HG03135 (cell line): Measurements from ENCODE around the gene MAP3K12.

Experiments used
- ATAC-seq: cut with Tn5 transposase; IDR thresholded peaks from one replicate; pipeline ENCODE4 v1.9.1; 2021; ENCODE audit warnings: mild to moderate bottlenecking, moderate library complexity; ENCODE audit not compliant: unreplicated experiment

Gene MAP3K12

DNA sequence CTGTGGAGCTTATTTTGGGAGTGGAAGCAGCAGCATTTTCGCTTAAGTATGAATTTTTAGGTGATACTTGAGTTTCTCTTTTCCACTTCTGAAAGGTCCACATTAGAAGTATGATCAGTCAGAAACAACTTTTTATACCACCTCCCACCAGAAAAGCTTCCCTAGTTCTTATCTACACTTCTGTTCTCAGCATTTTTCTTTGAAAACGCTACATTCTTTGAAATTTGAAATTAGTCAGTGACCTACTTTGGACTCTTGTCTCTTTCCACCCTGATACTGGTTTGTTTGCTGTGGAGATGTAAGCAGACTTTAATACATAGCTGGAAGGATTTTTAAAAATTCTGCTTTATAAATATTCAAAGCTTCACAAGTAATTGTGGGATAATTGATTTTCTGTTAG lies 25.2 kb downstream of the MAP3K12 start:
- no peak for ATAC-seq

DNA sequence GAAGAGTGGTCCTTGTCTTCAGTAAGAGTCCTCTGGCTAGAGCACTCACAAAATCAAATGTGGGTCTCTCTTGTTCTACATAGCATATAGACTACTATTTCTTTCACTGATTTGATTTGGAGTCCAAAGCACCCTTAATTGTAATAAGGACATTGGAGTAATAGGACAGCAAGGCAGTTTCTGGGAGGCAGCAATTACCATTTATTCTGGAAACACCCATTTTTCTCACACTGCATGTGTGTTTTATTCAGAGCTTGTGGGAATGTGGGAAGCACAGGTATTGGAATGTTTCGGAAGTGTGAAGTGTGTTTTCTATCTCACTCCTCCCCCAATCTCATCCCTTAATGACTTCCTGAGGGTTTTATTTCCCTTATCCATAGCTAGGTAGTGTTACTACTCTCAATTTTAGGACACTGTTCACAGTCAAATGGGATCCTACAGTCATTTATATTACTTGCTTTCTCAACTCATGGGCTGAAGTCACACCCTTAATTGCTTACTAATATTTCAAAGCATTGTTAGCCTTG lies 27.1 kb downstream of the MAP3K12 start:
- no peak for ATAC-seq

DNA sequence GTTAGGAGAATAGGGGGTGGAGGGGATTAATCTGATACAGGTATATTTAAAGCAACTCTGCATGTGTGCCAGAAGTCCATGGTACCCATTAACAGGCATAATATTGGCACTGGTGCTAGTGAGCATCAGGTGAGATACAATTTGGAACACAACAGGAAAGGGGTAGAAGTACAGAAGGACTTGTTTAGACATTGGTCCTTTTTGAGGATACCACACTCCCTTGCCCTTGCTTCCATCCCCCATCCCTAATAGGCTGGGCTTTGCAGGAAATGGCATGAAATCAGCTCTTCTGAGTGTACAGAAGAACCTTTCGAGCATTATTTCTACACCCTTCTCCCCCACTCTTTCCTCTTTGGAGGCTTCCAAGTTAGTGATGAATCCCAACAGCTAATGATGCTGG lies 31.0 kb downstream of the MAP3K12 start:
- ATAC-seq: no peak

DNA sequence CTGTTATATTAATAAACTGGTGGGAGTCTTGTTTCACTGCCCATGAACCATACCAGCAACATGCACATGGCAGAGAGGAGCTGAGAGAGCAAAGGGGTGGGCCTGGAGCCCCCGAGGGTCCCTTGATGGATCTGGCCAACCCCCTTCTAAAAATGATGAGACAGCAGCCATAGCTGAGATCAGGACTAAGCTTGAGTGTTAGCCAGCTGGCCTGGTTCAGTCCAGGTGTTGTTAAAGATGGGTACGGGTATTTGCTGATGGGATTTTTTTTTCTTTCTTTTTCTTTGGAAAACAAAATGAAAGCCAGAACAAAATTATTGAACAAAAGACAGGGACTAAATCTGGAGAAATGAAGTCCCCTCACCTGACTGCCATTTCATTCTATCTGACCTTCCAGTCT lies 31.4 kb downstream of the MAP3K12 start:
- ATAC-seq: no peak

DNA sequence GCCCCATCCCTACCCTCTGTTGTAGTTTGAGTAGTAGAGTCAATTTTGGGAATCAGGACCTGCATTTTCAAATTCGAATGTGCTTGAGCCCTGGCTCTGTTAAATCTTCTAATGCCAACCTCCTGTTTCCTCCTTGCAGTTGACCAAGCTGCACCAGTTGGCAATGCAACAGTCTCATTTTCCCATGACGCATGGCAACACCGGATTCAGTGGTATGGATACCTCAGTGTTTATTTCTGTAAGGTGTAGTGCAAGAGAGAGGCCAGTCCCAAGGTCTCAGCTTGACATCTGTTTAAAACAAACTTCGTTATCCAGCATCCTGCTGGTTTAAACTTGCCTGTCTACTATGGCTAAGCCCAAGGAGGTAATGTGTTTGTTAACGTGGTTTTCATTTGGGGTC lies 32.2 kb downstream of the MAP3K12 start:
- no peak for ATAC-seq

DNA sequence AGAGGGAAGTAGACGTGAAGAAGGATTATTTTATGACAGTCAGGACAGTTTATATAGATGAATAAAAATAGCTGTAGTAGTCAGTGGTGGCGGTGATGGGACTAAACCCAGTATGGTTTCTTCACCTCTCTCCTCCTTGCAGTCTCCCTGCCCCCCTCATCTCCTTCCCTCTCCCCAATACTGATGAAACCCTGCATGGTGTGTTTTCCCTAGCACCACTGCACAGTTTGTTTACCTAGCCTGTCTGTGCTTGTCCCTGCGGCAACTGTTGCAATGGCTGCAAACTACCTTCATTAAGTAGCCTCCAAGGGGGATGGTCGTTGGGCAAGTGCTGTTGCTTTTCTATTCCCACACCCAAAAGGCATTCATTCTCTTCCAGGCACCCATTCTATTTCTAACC lies 32.6 kb downstream of the MAP3K12 start:
- no peak for ATAC-seq

DNA sequence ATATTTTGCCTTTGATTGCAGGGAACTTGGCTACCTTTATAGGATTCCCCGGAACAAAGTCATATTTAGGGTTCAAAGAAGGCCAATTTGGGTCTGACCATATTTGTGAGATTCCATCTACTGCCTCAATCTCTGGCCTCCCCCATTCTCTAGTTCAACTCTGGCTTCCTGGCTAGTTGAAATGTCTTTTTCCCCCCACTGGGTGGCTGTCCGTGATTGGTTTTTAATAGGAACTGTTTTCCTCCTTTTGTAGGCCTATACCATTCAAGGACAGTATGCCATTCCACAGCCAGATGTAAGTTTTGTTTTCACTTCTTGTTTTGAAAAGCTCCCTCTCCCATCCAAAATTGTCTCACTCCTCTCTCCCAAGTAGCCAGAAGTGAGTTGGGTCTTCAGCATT lies 33.6 kb downstream of the MAP3K12 start:
- ATAC-seq: no peak

DNA sequence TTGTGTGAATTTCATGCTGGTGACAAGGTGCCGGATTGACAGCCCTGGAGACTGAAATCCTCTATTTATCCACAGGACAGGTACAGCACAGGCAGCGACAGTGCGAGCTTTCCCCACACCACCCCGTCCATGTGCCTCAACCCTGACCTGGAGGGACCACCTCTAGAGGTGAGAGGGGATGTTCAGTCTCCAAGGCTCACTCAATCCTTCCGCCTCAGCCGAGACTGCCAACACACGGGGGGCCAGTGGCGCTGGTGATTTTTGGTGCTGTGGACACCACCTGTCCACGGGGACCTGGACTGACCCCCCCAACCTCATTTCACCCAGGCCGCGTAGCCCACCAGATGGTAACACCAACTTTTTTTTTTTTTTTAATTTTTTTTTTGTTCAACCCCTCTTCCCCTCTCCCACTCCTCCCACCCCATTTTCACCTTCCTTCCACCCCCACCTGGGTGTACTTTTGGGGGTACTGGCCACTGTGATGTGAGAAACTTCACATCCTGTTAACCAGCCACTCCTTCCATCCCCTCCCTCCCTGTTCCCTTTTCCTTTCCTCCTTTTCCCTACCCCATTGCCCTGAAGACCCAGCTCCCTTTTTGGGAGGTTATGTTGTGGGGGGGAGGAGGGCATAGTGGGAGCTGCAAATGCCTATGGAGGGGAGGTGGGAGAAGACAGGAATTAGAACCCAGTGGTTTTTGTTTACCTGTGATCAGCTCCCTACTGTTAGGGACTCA lies 34.4 kb downstream of the MAP3K12 start:
- no peak for ATAC-seq

DNA sequence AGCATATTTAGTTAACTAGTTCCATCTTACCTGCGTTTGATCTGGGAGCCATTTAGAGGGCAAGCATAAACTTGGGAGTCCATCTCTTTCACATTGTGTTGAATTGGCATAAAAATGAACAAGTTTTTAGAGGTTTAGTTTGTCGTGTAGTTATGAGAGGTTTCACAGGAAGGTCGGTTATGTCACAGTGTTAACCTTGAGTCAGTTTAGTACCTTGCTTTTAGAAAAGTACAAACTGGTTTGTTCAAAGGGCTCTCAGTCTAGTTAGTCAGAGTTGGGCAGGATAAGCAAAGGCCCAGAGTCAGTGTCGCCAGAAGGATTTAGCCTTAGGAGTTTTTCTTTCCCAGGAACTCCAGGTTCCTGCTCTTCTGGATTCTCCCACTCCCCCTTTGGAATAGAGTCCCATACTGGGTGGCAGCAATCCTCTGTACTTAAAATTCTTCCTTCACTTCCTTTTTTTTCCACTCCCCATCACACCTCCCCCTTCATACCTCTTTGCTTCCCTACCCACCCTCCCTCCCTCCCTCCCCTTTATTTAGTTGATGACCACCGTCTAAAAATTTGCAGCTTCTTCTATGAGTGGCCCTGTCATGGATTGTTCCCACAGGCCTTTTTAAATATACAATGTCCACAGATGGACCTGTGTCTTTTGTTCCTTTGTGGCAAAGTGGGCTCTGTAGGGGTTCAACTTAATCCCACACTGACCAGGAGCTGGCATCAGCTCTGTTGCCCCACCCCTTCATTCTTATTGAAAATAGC lies 35.3 kb downstream of the MAP3K12 start:
- no peak for ATAC-seq

DNA sequence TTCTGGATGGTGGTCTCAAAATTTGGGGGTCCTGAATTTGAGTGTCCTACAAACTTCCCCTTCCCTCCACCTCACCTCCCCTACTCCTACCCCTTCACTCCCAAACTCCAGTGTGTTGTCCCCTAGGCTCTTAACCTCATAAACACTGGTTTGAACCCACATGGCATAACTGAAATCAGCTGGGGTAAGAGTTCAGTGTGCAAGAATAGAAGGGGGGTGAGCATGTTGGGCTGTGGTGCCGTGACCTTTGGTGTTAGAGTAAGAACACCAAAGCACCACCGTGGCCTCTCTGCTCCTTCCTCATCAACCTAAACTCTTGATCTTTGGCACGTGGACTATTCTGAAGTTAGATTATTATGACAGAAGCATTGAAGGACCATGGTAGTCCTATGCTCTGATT lies 36.3 kb downstream of the MAP3K12 start:
- no peak for ATAC-seq

DNA sequence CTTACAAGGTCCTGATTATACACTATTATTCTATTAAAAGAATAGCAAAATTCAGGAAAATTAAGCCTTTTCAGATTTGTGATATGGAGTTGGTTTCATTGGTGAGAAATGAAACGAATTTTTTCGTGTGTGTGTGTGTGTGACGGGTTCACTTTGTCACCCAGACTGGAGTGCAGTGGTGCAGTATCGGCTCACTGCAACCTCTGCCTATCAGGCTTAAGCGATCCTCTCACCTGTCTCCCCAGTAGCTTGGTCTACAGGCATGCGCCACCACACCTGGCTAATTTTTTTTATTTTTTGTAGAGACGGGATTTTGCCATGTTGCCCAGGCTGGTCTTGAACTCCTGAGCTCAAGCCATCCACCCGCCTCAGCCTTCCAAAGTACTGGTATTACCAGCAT lies 37.7 kb downstream of the MAP3K12 start:
- ATAC-seq: no peak

DNA sequence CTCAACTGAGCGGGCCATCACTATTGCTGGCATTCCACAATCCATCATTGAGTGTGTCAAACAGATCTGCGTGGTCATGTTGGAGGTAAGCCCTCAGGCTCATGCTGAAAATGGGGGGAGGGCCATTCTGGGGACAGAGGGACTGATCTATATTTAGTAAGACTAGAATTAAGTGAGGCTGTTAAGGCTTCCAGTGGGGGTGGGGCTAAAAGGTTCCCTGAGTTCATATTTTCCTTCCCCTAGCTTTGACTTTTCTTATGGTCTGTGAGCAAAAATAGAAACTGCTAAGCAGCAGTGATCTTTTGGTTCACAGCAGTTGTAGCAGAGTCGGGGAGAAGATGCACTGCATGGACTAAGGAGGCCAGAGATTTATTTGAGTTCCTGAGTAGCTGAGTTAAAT lies 38.2 kb downstream of the MAP3K12 start:
- no peak for ATAC-seq

DNA sequence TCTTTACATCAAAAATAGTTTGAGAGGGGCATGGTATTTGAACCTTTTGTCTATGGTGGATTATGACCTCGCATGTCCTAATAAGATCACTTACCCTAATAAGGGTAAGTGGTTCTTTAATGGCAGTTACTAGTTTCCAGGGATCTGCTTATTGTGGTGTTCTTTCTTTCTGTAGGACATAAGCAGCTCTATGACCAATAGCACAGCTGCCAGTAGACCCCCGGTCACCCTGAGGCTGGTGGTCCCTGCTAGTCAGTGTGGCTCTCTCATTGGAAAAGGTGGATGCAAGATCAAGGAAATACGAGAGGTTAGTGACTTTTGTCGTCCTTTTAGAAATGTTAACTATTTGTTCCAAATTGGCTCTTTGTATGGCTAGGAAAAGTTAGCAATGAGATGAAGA lies 40.2 kb downstream of the MAP3K12 start:
- ATAC-seq: no peak

DNA sequence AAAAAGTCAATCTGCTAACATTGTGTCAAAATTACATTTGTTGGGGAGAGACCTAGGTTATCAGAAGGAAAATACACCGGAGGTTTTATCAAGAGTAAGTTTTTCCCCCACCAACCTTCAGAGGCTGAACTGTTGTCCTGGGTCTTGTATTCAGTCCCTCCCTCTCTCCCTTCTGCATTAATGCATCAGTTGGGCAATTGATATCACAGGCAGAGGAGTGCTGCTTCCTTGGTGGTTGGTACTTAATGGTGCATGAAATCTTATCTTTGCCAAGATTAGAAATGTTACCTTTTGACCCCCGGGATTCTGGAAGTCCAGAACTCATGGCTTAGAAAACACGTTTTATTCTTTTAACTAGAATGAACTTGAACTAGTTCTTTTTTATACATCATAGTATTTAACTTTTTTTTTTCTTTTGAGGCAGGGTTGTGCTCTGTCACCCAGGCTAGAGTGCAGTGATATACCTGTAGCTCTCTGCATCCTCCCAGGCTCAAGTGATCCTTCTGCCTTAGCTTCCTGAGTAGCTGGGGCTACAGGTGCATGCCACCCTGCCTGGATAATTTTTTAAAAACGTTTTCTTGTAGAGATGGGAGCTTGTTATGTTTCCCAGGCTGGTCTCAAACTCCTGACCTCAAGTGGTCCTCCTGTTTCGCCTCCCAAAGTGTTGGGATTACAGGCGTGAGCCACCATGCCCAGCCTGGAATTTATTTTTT lies 42.4 kb downstream of the MAP3K12 start:
- ATAC-seq: no peak

DNA sequence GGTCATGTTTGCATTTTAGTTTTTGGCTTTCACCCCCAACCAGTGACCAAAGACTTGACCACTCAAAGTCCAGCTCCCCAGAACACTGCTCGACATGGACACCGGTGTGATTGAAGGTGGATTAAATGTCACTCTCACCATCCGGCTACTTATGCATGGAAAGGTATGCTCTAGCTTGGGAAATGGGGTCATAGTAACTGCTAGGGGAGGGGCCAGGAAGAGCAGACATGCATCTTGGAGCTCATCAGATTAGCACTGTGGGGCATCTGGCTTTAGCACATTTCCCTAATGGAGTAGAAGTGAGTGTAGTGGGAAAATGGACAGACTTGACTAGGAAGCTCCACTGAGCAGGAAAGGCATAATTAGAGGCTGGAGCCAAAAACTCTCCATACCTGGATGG lies 44.6 kb downstream of the MAP3K12 start:
- no peak for ATAC-seq

DNA sequence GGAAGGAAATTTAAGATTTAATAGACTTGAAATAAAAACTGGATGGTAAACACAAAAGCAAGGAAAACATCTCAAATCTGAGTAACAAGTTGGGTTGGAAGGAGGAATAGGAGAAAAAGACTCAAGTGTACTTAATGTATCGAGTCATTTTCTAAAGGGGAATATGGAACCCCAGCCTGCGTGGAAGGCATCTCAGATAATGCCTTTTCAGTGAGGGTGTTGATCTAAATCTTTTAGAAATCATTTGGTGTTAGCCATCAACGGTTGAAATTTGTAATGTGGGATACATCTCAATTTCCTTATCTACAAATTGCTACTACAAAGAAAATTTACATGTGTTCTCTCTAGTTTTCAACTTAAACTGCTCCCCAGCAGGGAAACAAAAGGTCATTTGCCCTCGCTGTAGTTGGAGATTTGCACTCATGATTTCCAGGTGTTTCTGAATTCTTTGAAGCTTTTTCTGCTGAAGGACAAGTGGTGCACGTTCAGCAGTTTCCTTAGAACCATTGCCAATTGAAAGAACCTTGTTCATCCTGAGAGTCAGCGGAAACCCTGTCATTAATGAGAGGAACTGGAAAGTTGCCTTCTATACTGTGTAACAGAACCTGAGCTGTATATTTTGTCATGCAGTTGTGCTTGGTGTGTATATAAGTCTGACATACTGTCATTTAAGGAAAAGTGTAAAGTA lies 45.2 kb downstream of the MAP3K12 start:
- no peak for ATAC-seq

DNA sequence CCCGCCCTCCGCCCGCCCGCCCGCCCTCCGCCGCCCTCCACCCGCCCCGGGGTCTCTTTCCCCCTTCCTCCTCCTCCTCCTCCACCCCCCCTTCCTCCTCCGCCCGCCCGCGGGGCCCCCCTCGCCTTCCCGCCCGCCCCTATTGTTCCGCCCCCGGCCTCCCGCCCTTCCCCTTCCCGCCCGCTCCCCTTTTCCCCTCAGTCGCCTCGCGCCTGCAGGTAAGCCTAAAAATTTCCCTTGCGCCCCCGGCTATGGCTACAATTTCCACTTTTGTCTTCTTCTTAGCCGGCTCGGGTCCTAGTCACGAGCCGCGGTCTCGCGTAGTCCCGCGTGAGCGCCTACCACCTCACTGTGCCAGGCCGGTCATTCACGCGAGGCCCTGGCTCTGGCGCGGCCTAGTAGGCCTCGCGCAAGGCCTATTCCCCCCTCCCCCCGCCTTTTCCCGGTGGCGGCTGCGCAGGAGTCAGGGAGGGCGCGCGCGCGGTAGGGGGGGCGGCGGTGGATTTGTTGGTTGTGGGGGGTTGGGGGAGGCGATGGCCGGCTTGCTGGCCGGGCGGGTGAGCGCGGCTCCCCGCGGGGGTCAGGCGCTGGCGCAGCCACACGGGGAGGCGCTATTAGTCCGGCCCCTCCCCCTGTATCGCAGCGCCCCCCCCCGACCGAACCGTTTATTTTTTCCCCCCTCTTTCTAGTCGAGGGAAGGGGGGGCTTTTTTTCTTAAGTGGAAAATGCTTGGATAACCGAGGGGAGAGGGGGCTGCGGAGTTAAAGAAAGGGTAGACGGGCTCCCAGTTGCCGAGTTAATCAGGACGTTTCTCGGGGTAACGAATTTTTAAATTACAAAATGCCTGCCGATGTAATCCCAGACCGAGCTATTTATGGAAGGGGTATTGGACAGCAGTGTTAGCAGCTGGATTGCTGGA lies 46.8 kb downstream of the MAP3K12 start:
- no peak for ATAC-seq

DNA sequence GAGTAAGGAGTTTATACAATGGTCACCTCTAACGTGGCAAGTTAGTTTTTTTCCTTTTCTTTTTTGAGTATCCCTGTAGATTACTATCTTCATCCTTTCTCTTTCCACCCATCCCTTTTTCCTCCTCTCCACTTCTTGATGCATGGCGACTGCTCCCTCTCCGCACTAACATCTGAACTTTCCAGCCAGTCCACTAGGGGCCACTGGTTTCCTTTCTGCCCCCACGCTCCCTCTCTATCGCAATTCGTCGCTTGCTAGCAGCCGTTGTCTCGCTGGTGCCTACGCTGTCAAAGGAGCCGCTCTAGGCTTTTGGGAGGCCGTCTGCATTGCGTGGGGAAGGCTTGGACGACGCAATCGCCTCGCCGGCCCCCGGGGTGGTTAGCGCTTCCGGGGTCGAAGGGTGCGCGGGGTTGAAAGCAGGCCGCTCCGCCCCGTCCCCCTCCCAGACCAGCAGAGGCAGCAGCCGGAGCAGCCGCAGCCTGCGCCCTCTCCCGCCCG lies 47.5 kb downstream of the MAP3K12 start, which contains the start of gene PCBP2:
Gene PCBP2, plus strand, starts transcription at position 442 of the 498 bp plus-strand sequence. CDS start 2,699 bp downstream, outside the sequence.
- ATAC-seq: peak; percentile 95

DNA sequence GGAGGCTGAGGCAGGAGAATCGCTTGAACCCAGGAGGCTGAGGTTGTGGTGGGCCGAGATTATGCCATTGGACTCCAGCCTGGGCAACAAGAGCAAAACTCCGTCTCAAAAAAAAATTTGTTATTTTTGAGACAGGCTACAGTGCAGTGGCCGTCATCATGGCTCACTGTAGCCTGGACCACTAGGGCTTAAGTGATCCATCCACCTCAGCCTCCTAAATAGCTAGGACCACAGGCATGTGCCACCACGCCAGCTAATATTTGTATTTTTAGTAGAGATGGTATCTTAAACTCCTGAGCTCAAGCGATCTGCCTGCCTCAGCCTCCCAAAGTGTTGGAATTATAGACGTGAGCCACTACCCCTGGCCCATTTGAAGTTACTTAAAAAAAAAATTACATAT lies 48.3 kb downstream of the MAP3K12 start:
- ATAC-seq: no peak
